ENCODE measurements around the gene TRPV4.

TRPV4 gene

GRCh38 chr12:109815225-109815624 is 18.0 kb downstream of the TRPV4 start:
- peaks cover 2% of the 10 kb centered on the region; the same call in 1 of the 2 replicates for H3K27me3 ChIP-seq (replicated peaks; ENCODE audit: control insufficient read depth, insufficient read depth, low read length)
- no peak for DNase-seq (ENCODE audit: extremely low read depth, insufficient read length)
- no peak for TF ChIP-seq CTCF (IDR thresholded peaks at IDR 0.05; ENCODE audit: insufficient read depth, low read length, poor library complexity, severe bottlenecking)
- H3K4me3 ChIP-seq (replicated peaks; ENCODE audit: low read depth, low read length): no peak overlapping the region
- no peaks in the 10 kb centered on the region for H3K36me3 ChIP-seq (ENCODE audit: control insufficient read depth, insufficient read depth, low read length)

GRCh38 chr12:109814600-109815150 is 18.5 kb downstream of the TRPV4 start:
- Histone ChIP-seq H3K36me3 (ENCODE audit: control insufficient read depth, insufficient read depth, low read length) (no peaks in the 10 kb centered on the region), H3K4me3 (replicated peaks; ENCODE audit: low read depth, low read length) (no peak overlapping the region), H3K27me3 (replicated peaks; ENCODE audit: control insufficient read depth, insufficient read depth, low read length) (peaks cover 2% of the 10 kb centered on the region; the same call in 1 of the 2 replicates)
- no peak for DNase-seq (ENCODE audit: extremely low read depth, insufficient read length)
- TF ChIP-seq CTCF (IDR thresholded peaks at IDR 0.05; ENCODE audit: insufficient read depth, low read length, poor library complexity, severe bottlenecking): no peak

- H3K36me3 ChIP-seq (ENCODE audit: control insufficient read depth, insufficient read depth, low read length): no peaks in the 10 kb centered on the region
- no peak for TF ChIP-seq CTCF (IDR thresholded peaks at IDR 0.05; ENCODE audit: insufficient read depth, low read length, poor library complexity, severe bottlenecking)
Measured at GRCh38 chr12:109813810-109814416, 19.3 kb downstream of the TRPV4 start.

GRCh38 chr12:109811624-109811995 is 21.6 kb downstream of the TRPV4 start:
- no peak for TF ChIP-seq CTCF (IDR thresholded peaks at IDR 0.05; ENCODE audit: insufficient read depth, low read length, poor library complexity, severe bottlenecking)
- Histone ChIP-seq H3K4me3 (replicated peaks; ENCODE audit: low read depth, low read length) (no peak overlapping the region), H3K36me3 (ENCODE audit: control insufficient read depth, insufficient read depth, low read length) (no peaks in the 10 kb centered on the region), H3K27me3 (replicated peaks; ENCODE audit: control insufficient read depth, insufficient read depth, low read length) (no peaks in the 10 kb centered on the region; the same call in 1 of the 2 replicates)
- no peak for DNase-seq (ENCODE audit: extremely low read depth, insufficient read length)

More at GRCh38 chr12:109813810-109814416, 19.3 kb downstream of the TRPV4 start:
- Histone ChIP-seq H3K27me3 (replicated peaks; ENCODE audit: control insufficient read depth, insufficient read depth, low read length) (peaks cover 1% of the 10 kb centered on the region; the same call in 1 of the 2 replicates), H3K4me3 (replicated peaks; ENCODE audit: low read depth, low read length) (no peak overlapping the region)
- no peak for DNase-seq (ENCODE audit: extremely low read depth, insufficient read length)

- no peak for DNase-seq (ENCODE audit: extremely low read depth, insufficient read length)
- no peaks in the 10 kb centered on the region; the same call in 1 of the 2 replicates for H3K27me3 ChIP-seq (replicated peaks; ENCODE audit: control insufficient read depth, insufficient read depth, low read length)
- H3K36me3 ChIP-seq (ENCODE audit: control insufficient read depth, insufficient read depth, low read length): no peaks in the 10 kb centered on the region
- H3K4me3 ChIP-seq (replicated peaks; ENCODE audit: low read depth, low read length): no peak overlapping the region
- TF ChIP-seq CTCF (IDR thresholded peaks at IDR 0.05; ENCODE audit: insufficient read depth, low read length, poor library complexity, severe bottlenecking): no peak
Measured at GRCh38 chr12:109810954-109811623, 22.1 kb downstream of the TRPV4 start.

All from GM06990 (cell line).